Measurements from ENCODE around the gene LRGUK.
"Not testable (repeated sequence)": the region's sequence is repeated elsewhere in the genome, so short reads cannot be mapped to it uniquely, and the experiment has no call there.

LRGUK gene

GRCh38 chr7:134201569-134202261, 74.6 kb downstream of the LRGUK start:
- Histone ChIP-seq H3K36me3 (ENCODE audit: insufficient read depth, low read length) (no peaks in the 10 kb centered on the region), H3K79me2 (ENCODE audit: control insufficient read depth, insufficient read depth, low read length, unreplicated experiment) (no peaks in the 10 kb centered on the region), H3K4me1 (ENCODE audit: control insufficient read depth, insufficient read depth, low read length, unreplicated experiment) (no peaks in the 10 kb centered on the region), H3K4me3 (ENCODE audit: low read depth, low read length) (no peak overlapping the region), H3K27ac (ENCODE audit: low read depth, low read length) (no peak overlapping the region), H3K27me3 (ENCODE audit: insufficient read depth, low read length) (peaks cover 4% of the 10 kb centered on the region; the same call in 1 of the 2 replicates), H2AFZ (ENCODE audit: low read length, unreplicated experiment) (no peak overlapping the region)

GRCh38 chr7:134203186-134203889, 76.2 kb downstream of the LRGUK start:
- no peaks in the 10 kb centered on the region for H3K79me2 ChIP-seq (ENCODE audit: control insufficient read depth, insufficient read depth, low read length, unreplicated experiment)
- peaks cover 2% of the 10 kb centered on the region; the same call in 1 of the 2 replicates for H3K27me3 ChIP-seq (ENCODE audit: insufficient read depth, low read length)
- no peak overlapping the region for H3K4me3 ChIP-seq (ENCODE audit: low read depth, low read length)
- H2AFZ ChIP-seq (ENCODE audit: low read length, unreplicated experiment): no peak overlapping the region
- no peak overlapping the region for H3K27ac ChIP-seq (ENCODE audit: low read depth, low read length)
- no peaks in the 10 kb centered on the region for H3K36me3 ChIP-seq (ENCODE audit: insufficient read depth, low read length)
- no peaks in the 10 kb centered on the region for H3K4me1 ChIP-seq (ENCODE audit: control insufficient read depth, insufficient read depth, low read length, unreplicated experiment)

GRCh38 chr7:134209322-134210015, 82.3 kb downstream of the LRGUK start:
- H3K4me3 ChIP-seq (ENCODE audit: low read depth, low read length): no peak overlapping the region

GRCh38 chr7:134210227-134210626, 83.1 kb downstream of the LRGUK start:
- Histone ChIP-seq H2AFZ (ENCODE audit: low read length, unreplicated experiment) (no peak overlapping the region), H3K4me1 (ENCODE audit: control insufficient read depth, insufficient read depth, low read length, unreplicated experiment) (no peaks in the 10 kb centered on the region), H3K79me2 (ENCODE audit: control insufficient read depth, insufficient read depth, low read length, unreplicated experiment) (no peaks in the 10 kb centered on the region), H3K4me3 (ENCODE audit: low read depth, low read length) (no peak overlapping the region), H3K36me3 (ENCODE audit: insufficient read depth, low read length) (no peaks in the 10 kb centered on the region), H3K27ac (ENCODE audit: low read depth, low read length) (no peak overlapping the region), H3K27me3 (ENCODE audit: insufficient read depth, low read length) (no peaks in the 10 kb centered on the region)

More at GRCh38 chr7:134209322-134210015, 82.3 kb downstream of the LRGUK start:
- Histone ChIP-seq H3K4me1 (ENCODE audit: control insufficient read depth, insufficient read depth, low read length, unreplicated experiment) (no peaks in the 10 kb centered on the region), H3K27ac (ENCODE audit: low read depth, low read length) (no peak overlapping the region), H3K27me3 (ENCODE audit: insufficient read depth, low read length) (no peaks in the 10 kb centered on the region), H3K79me2 (ENCODE audit: control insufficient read depth, insufficient read depth, low read length, unreplicated experiment) (no peaks in the 10 kb centered on the region), H2AFZ (ENCODE audit: low read length, unreplicated experiment) (no peak overlapping the region), H3K36me3 (ENCODE audit: insufficient read depth, low read length) (no peaks in the 10 kb centered on the region)

GRCh38 chr7:134210976-134211663, 84.0 kb downstream of the LRGUK start:
- H3K27me3 ChIP-seq (ENCODE audit: insufficient read depth, low read length): no peaks in the 10 kb centered on the region
- H3K4me1 ChIP-seq (ENCODE audit: control insufficient read depth, insufficient read depth, low read length, unreplicated experiment): no peaks in the 10 kb centered on the region
- H2AFZ ChIP-seq (ENCODE audit: low read length, unreplicated experiment): no peak overlapping the region
- no peak overlapping the region for H3K27ac ChIP-seq (ENCODE audit: low read depth, low read length)
- no peaks in the 10 kb centered on the region for H3K36me3 ChIP-seq (ENCODE audit: insufficient read depth, low read length)
- H3K79me2 ChIP-seq (ENCODE audit: control insufficient read depth, insufficient read depth, low read length, unreplicated experiment): no peaks in the 10 kb centered on the region
- H3K4me3 ChIP-seq (ENCODE audit: low read depth, low read length): no peak overlapping the region

- Histone ChIP-seq H2AFZ (ENCODE audit: low read length, unreplicated experiment) (no peak overlapping the region), H3K36me3 (ENCODE audit: insufficient read depth, low read length) (no peaks in the 10 kb centered on the region)
Measured at GRCh38 chr7:134211817-134212216, 84.7 kb downstream of the LRGUK start.

GRCh38 chr7:134212576-134213546, 85.7 kb downstream of the LRGUK start:
- Histone ChIP-seq H3K4me1 (ENCODE audit: control insufficient read depth, insufficient read depth, low read length, unreplicated experiment) (no peaks in the 10 kb centered on the region), H3K27ac (ENCODE audit: low read depth, low read length) (no peak overlapping the region), H3K36me3 (ENCODE audit: insufficient read depth, low read length) (no peaks in the 10 kb centered on the region), H3K27me3 (ENCODE audit: insufficient read depth, low read length) (no peaks in the 10 kb centered on the region), H2AFZ (ENCODE audit: low read length, unreplicated experiment) (no peak overlapping the region), H3K4me3 (ENCODE audit: low read depth, low read length) (no peak overlapping the region), H3K79me2 (ENCODE audit: control insufficient read depth, insufficient read depth, low read length, unreplicated experiment) (no peaks in the 10 kb centered on the region)

More at GRCh38 chr7:134211817-134212216, 84.7 kb downstream of the LRGUK start:
- Histone ChIP-seq H3K27me3 (ENCODE audit: insufficient read depth, low read length) (no peaks in the 10 kb centered on the region), H3K79me2 (ENCODE audit: control insufficient read depth, insufficient read depth, low read length, unreplicated experiment) (no peaks in the 10 kb centered on the region), H3K4me1 (ENCODE audit: control insufficient read depth, insufficient read depth, low read length, unreplicated experiment) (no peaks in the 10 kb centered on the region), H3K4me3 (ENCODE audit: low read depth, low read length) (no peak overlapping the region), H3K27ac (ENCODE audit: low read depth, low read length) (no peak overlapping the region)

GRCh38 chr7:134220236-134220635, 93.1 kb downstream of the LRGUK start:
- Histone ChIP-seq H2AFZ (ENCODE audit: low read length, unreplicated experiment) (no peak overlapping the region), H3K36me3 (ENCODE audit: insufficient read depth, low read length) (no peaks in the 10 kb centered on the region), H3K4me1 (ENCODE audit: control insufficient read depth, insufficient read depth, low read length, unreplicated experiment) (no peaks in the 10 kb centered on the region), H3K79me2 (ENCODE audit: control insufficient read depth, insufficient read depth, low read length, unreplicated experiment) (no peaks in the 10 kb centered on the region), H3K27me3 (ENCODE audit: insufficient read depth, low read length) (no peaks in the 10 kb centered on the region), H3K27ac (ENCODE audit: low read depth, low read length) (no peak overlapping the region), H3K4me3 (ENCODE audit: low read depth, low read length) (no peak overlapping the region)

- not testable (repeated sequence) for H3K27ac ChIP-seq (ENCODE audit: low read depth, low read length); H3K79me2 ChIP-seq (ENCODE audit: control insufficient read depth, insufficient read depth, low read length, unreplicated experiment); H3K4me3 ChIP-seq (ENCODE audit: low read depth, low read length); H3K36me3 ChIP-seq (ENCODE audit: insufficient read depth, low read length); H2AFZ ChIP-seq (ENCODE audit: low read length, unreplicated experiment); H3K4me1 ChIP-seq (ENCODE audit: control insufficient read depth, insufficient read depth, low read length, unreplicated experiment)
- peaks cover 27% of the 10 kb centered on the region; the same call in 1 of the 2 replicates for H3K27me3 ChIP-seq (ENCODE audit: insufficient read depth, low read length)
Measured at GRCh38 chr7:134231296-134231695, 104.2 kb downstream of the LRGUK start.
